ENCODE measurements around the gene SLC39A3. TPM values are rescaled to one million over a fixed set of nuclear protein-coding genes. Genes with fewer than 3 reads are reported as not detected.

Gene SLC39A3
- total and polyA plus RNA-seq, 2 of the 8 experiments (the other 6 are each of a cell fraction or from before 2014, with no cell fraction given) = 33.0 to 52.9 TPM

- TF ChIP-seq CHD7 (IDR thresholded peaks at IDR 0.05; ENCODE audit: insufficient replicate concordance, low read length) (no peak), ZNF274 (IDR thresholded peaks at IDR 0.05; ENCODE audit: borderline replicate concordance, extremely low read depth, low read length) (no peak), ATF3 (IDR thresholded peaks at IDR 0.05; ENCODE audit: insufficient read depth, low read depth, low read length) (no peak), RBBP5 (IDR thresholded peaks at IDR 0.05; ENCODE audit: borderline replicate concordance, low read depth, low read length) (no peak), HDAC2 (IDR thresholded peaks at IDR 0.05; ENCODE audit: borderline replicate concordance in 1 of 2, low read depth in 2 of 2, low read length in 2 of 2) (no peak), TEAD4 (IDR thresholded peaks at IDR 0.05; ENCODE audit: low read depth, low read length) (no peak), KDM5A (IDR thresholded peaks at IDR 0.05; ENCODE audit: low read length) (no peak), TAF7 (optimal IDR thresholded peaks at IDR 0.05; ENCODE audit: borderline replicate concordance, low read depth, low read length) (no peak), JUN (IDR thresholded peaks at IDR 0.05; ENCODE audit: low read depth, low read length) (no peak)
These were observed 40.2 kb downstream of the SLC39A3 start (continued) for GRCh38 chr19:2699413-2700140.

All from H1 (cell line).